Common myeloid progenitor, CD34-positive (primary cell): ENCODE measurements around the gene TANGO2.

ENCODE experiments used
- CTCF ChIA-PET: fragments of 350-600 bp; sonication (Branson Sonifier 250); formaldehyde crosslinking; loops from one replicate; lab custom pipeline; 2021; ENCODE audit warnings: antibody characterized with exemption; lab: Charles Lee
- POLR2A ChIA-PET: fragments of 350-600 bp; sonication (Branson Sonifier 250); formaldehyde crosslinking; loops from one replicate; lab custom pipeline; 2021; ENCODE audit warnings: antibody characterized with exemption; lab: Charles Lee
- DNase-seq, 3 donors: peaks; one replicate each; pipeline versions ENCODE4 v3.0.0 to v3.0.0-alpha.2; 2013
- H3K27ac ChIP-seq, 2 experiments: 1 replicate in 1 of 2; 2 replicates in 1 of 2; pipeline ENCODE4 v1.7.0; 2013; ENCODE audit warnings: inconsistent platforms in 2 of 2, low read length in 2 of 2, mild to moderate bottlenecking in 2 of 2, low read depth in 1 of 2, moderate library complexity in 1 of 2; ENCODE audit not compliant: severe bottlenecking in 2 of 2, insufficient read depth in 1 of 2, poor library complexity in 1 of 2
- H3K27me3 ChIP-seq, 5 experiments: replicated peaks in 2 of 5; 1 replicate in 3 of 5; 2 replicates in 2 of 5; pipeline versions ENCODE4 v1.6.1 to v1.7.0; 2013; ENCODE audit warnings: low read length in 4 of 5, mild to moderate bottlenecking in 2 of 5, moderate library complexity in 2 of 5, inconsistent platforms in 1 of 5; ENCODE audit not compliant: insufficient read depth in 5 of 5, control insufficient read depth in 4 of 5
- H3K36me3 ChIP-seq, 4 experiments: 1 replicate in 2 of 4; 2 replicates in 2 of 4; pipeline versions ENCODE4 v1.6.1 to v1.7.0; 2013; ENCODE audit warnings: low read length in 3 of 4, control low read depth in 1 of 4, mild to moderate bottlenecking in 1 of 4; ENCODE audit not compliant: control insufficient read depth in 4 of 4, insufficient read depth in 4 of 4
- H3K4me1 ChIP-seq, 4 experiments: 1 replicate in 3 of 4; 2 replicates in 1 of 4; pipeline versions ENCODE4 v1.6.1 to v1.7.1; 2013; ENCODE audit warnings: low read length in 3 of 4, mild to moderate bottlenecking in 3 of 4, control low read depth in 1 of 4, inconsistent platforms in 1 of 4, moderate library complexity in 1 of 4; ENCODE audit not compliant: control insufficient read depth in 4 of 4, insufficient read depth in 4 of 4; ENCODE audit errors: control extremely low read depth in 1 of 4
- H3K4me3 ChIP-seq, 7 experiments: 1 replicate in 4 of 7; 2 replicates in 3 of 7; pipeline versions ENCODE4 v1.5.1 to v1.7.0; 2013; ENCODE audit warnings: mild to moderate bottlenecking in 7 of 7, low read length in 6 of 7, moderate library complexity in 6 of 7, inconsistent platforms in 2 of 7, low read depth in 2 of 7, control low read depth in 1 of 7; ENCODE audit not compliant: insufficient read depth in 4 of 7, control insufficient read depth in 1 of 7; ENCODE audit errors: extremely low read depth in 1 of 7
- H3K9me3 ChIP-seq, 5 experiments: 1 replicate in 4 of 5; 2 replicates in 1 of 5; pipeline versions ENCODE4 v1.6.1 to v1.7.1; 2013; ENCODE audit warnings: low read length in 4 of 5, mild to moderate bottlenecking in 2 of 5, inconsistent platforms in 1 of 5, low read depth in 1 of 5, moderate library complexity in 1 of 5; ENCODE audit not compliant: control insufficient read depth in 4 of 5, insufficient read depth in 2 of 5; ENCODE audit errors: control extremely low read depth in 1 of 5
- WGBS: methylation state at CpG from one replicate; pipeline ENCODE4 v1.1.5; 2013; ENCODE audit not compliant: insufficient coverage; 5-methylcytosine and 5-hydroxymethylcytosine counted together

The TANGO2 gene

DNA sequence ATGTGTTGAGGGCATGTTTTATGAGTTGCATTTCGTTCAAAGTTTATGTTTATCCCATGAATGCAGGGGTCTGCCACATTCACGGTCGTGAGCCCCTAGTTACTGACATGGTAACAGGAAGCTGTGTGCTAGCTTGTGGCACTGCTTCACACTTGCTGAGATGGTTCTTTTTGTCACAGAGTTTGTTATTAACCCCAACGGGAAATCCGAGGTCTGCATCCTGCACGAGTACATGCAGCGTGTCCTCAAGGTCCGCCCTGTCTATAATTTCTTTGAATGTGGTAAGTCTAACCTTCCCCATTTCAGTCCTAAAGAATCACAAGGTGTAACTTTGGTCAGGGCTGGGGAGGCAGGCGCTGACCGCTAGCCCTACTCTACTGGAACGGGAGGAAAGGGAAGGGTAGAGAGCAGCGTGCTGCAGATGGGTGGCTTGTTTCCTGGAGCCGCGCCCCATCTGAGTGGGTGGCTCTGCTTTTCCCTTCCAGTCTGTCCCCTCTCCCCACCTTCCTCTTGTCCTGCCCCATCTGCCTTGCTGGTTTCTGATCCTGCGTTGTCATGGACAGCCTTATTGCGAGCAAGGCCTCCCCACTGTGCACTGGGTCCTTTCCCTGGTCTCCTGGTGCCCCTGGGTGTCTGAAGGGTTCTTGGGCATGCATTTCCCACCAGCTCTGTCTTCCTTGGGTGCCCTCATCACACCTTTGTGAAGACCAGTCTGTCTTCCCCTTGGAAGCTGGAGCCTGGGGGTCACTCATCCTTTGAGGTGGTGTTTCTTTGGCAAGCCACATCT is 71.0 kb downstream of the TANGO2 start:
- H3K4me3 ChIP-seq = no peak overlapping the region
- POLR2A ChIA-PET = interaction anchor here (0.6 kb wide), 1 partner anchor 65 kb away, joined by 3 read pairs; no protein-coding TSS in a partner anchor
- CTCF ChIA-PET = interaction anchor here (1.7 kb wide), 1 partner anchor 20 kb away, joined by 5 read pairs; no protein-coding TSS in a partner anchor
- peaks cover 0 to 10% (median 4%) of the 10 kb centered on the region in 5 experiments for H3K9me3 ChIP-seq
- DNase-seq = no peak
- H3K4me1 ChIP-seq = peaks cover 0 to 7% (median 0%) of the 10 kb centered on the region in 4 experiments
- no peaks in the 10 kb centered on the region for H3K27me3 ChIP-seq
- WGBS = 97% methylated on average over 16 of the region's 16 CpGs
- peaks cover 36 to 99% (median 83%) of the 10 kb centered on the region in 4 experiments for H3K36me3 ChIP-seq
- no peak overlapping the region for H3K27ac ChIP-seq

DNA sequence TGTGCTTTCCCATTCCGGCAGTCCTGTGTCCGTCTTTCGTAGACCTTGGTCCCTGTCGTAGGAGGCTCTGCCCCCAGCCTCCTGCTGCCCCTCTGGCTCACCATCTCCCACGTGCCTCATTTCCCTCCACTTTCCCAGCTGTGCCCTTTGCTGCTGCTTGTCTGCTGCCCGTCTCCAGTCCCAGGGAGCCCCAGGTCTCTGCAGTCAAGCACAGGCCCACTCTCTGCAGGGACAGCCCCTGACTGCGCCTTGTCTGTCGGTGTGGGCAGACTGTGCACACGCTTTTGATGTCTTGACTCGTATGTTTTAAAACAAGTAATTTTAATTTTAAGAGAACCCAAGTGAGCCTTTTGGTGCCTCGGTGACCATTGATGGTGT is 71.6 kb downstream of the TANGO2 start:
- Histone ChIP-seq H3K4me3 (no peak overlapping the region), H3K36me3 (peaks cover 40 to 99% (median 82%) of the 10 kb centered on the region in 4 experiments), H3K9me3 (peaks cover 0 to 13% (median 4%) of the 10 kb centered on the region in 5 experiments), H3K27me3 (no peaks in the 10 kb centered on the region), H3K4me1 (peaks cover 0 to 7% (median 0%) of the 10 kb centered on the region in 4 experiments), H3K27ac (no peak overlapping the region)
- no peak for DNase-seq
- ChIA-PET CTCF (no interaction called here), POLR2A (interaction anchor here (0.6 kb wide), 1 partner anchor 66 kb away, joined by 3 read pairs; no protein-coding TSS in a partner anchor)
- over 99% methylated on average over 11 of the region's 11 CpGs for WGBS

DNA sequence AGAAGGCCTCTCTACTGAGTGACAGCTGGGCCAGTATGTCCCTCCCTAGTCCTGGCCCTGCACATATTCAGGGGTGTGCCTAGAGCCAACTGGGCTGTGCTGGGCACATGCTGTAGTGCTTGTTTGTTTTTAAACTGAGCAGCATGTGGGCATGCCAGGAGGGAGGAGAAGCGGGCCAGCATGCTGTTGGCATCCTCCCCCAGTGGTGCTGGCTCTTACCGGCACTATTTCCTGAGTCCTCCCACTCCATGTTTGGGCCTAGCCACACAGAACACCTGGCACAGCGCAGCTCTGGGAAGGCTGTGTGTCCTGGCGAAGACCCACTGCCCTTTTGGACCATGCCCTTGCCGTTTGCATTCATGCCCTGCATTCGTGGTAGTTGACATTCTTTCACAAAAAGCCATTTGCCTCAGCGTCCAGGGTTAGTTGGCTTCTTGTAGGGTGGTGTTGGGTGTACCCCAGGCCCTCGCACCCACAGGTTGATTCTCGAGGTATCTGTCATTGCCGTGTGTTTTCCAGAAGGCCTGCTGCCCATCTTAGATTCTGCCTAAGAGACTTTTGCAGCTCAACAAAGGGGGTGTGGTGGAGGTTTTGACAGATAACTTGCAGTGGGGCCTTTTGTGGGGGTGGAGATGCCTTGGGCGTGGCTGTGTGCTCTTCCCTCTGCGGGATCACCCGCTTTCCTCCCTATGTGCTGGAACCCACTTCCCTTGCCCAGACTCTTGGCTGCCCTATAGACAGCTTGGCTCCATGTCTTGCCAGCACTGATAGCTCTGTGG is 72.7 kb downstream of the TANGO2 start:
- DNase-seq = no peak
- Histone ChIP-seq H3K27me3 (no peaks in the 10 kb centered on the region), H3K4me1 (peaks cover 0 to 7% (median 0%) of the 10 kb centered on the region in 4 experiments), H3K36me3 (peaks cover 36 to 95% (median 77%) of the 10 kb centered on the region in 4 experiments), H3K27ac (no peak overlapping the region), H3K9me3 (peaks cover 0 to 13% (median 4%) of the 10 kb centered on the region in 5 experiments), H3K4me3 (no peak overlapping the region)
- ChIA-PET POLR2A (no interaction called here), CTCF (interaction anchor here (0.7 kb wide), 1 partner anchor 15 kb away, joined by 3 read pairs; no protein-coding TSS in a partner anchor)
- WGBS = 98% methylated on average over 11 of the region's 13 CpGs

DNA sequence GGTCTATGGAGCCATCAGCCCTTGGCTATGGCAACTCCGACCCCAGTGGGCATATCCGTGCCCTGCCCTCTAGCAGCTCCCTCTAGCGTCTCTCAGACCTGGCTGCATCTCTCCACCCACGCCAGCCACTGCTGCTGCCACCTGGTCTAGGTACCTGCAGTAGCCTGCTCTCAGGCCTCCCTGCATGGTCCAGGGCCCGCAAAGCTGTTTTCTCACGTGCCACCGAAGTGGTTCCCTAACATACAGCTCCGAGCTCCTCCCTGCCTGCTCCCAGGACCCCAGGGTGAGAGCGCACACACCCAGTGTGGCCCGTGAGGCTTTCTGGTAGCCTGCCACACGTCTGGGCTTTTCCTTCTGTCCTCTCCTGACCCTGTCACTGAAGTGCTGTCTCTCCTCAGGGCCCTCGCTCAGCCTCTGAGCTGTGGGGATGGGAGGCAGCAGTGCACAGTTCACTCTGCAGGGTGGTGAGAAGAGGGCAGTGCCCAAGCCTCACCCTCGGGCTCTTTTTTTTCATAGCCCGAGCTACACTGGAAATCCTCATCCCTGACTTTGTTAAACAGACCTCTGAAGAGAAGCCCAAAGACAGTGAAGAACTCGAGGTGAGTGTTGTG is 73.4 kb downstream of the TANGO2 start:
- POLR2A ChIA-PET = no interaction called here
- H3K4me3 ChIP-seq = no peak overlapping the region
- WGBS = 97% methylated on average over 15 of the region's 15 CpGs
- H3K27me3 ChIP-seq = no peaks in the 10 kb centered on the region
- no peak overlapping the region for H3K27ac ChIP-seq
- CTCF ChIA-PET = interaction anchor here (0.7 to 0.9 kb wide), 2 partner anchors 9 to 14 kb away, joined by 3 read pairs; no protein-coding TSS in a partner anchor
- H3K4me1 ChIP-seq = peaks cover 0 to 7% (median 0%) of the 10 kb centered on the region in 4 experiments
- peaks cover 40 to 95% (median 73%) of the 10 kb centered on the region in 4 experiments for H3K36me3 ChIP-seq
- no peak for DNase-seq
- peaks cover 0 to 13% (median 4%) of the 10 kb centered on the region in 5 experiments for H3K9me3 ChIP-seq

DNA sequence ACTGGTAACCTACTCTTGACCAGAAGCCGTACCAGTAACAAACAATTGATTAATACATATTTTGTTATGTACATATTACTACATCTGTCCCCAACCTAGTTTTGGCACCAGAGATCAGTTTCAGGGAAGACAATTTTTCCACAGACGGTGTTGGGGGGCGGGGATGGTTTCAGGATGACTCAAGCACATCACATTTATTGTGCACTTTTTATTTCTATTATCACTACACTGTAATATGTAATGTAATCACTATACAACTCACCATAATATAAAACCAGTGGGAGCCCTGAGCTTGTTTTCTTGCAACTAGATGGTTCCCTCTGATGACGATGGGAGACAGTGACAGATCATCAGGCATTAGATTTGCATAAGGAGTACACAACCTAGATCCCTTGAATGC is 74.6 kb downstream of the TANGO2 start:
- Histone ChIP-seq H3K9me3 (peaks cover 0 to 13% (median 4%) of the 10 kb centered on the region in 5 experiments), H3K36me3 (peaks cover 39 to 93% (median 72%) of the 10 kb centered on the region in 4 experiments), H3K4me3 (no peak overlapping the region), H3K27me3 (no peaks in the 10 kb centered on the region), H3K27ac (no peak overlapping the region), H3K4me1 (peaks cover 0 to 4% (median 0%) of the 10 kb centered on the region in 4 experiments)
- no peak for DNase-seq
- ChIA-PET CTCF (interaction anchor here (0.6 to 3.0 kb wide), 2 partner anchors 9 to 15 kb away, joined by 3 to 7 read pairs; no protein-coding TSS in a partner anchor), POLR2A (no interaction called here)
- WGBS = 100% methylated on average over 1 of the region's 4 CpGs

DNA sequence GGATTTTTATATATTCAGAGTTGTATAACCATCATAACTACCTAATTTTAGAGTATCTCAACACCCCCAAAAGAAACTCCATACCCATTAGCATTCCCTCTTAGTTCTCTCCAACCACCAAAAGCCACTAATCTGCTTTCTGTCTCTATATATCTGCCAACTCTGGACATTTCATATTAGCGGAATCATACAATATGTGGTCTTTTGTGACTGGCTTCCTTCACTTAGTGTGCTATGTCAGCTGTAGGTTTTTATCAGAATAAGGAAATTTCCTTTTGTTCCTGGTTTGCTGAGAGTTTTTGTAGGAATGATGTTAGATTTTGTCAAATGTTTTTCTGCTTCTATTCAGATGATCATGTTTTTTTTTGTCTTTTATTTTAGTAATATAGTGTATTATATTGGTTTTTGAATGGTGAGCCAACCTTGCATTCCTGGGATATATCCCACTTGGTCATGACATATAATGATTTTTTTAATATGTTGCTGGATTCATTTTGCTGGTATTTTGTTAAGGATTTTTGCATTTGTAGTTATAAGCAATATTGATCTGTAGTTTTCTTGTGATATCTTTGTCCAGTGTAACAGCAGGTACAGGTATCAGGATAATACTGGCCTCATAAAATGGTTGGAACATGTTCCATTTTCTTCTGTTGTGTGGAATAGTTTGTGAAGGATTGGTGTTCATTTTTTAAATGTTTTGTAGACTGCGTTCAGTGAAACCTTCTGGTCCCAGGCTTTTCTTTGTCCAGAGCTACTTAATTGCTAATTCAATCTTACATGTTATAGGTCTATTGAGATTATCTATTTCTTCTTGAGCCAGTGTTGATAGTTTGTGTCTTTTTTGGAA is 75.9 kb downstream of the TANGO2 start:
- ChIA-PET CTCF (interaction anchor here (1.3 to 3.0 kb wide), 3 partner anchors 9 to 33 kb away, joined by 3 to 7 read pairs (median 4); no protein-coding TSS in a partner anchor), POLR2A (interaction anchor here (0.6 kb wide), 1 partner anchor 26 kb away, joined by 6 read pairs; no protein-coding TSS in a partner anchor)
- H3K9me3 ChIP-seq = peaks cover 0 to 13% (median 4%) of the 10 kb centered on the region in 5 experiments
- no peak overlapping the region for H3K27ac ChIP-seq
- H3K27me3 ChIP-seq = no peaks in the 10 kb centered on the region
- peak in 2 of 3 donors; percentile 49 to 58 for DNase-seq
- no CpG with 5 or more reads among the region's 2 CpGs for WGBS
- H3K4me3 ChIP-seq = no peak overlapping the region
- peaks cover 0 to 6% (median 4%) of the 10 kb centered on the region in 4 experiments for H3K4me1 ChIP-seq
- peaks cover 39 to 88% (median 68%) of the 10 kb centered on the region in 4 experiments for H3K36me3 ChIP-seq
